WTC11 (cell line): ENCODE measurements around the gene ERBB4.

Experiments
- FOXJ3 ChIP-seq: sonication (generic); formaldehyde crosslinking; IDR thresholded peaks from 2 replicates; pipeline ENCODE4 v1.9.0; 2021; ENCODE audit warnings: missing genetic modification reagents, mild to moderate bottlenecking, borderline replicate concordance
- GABPB1 ChIP-seq: sonication (generic); formaldehyde crosslinking; IDR thresholded peaks from 2 replicates; pipeline ENCODE4 v1.8.1; 2023; ENCODE audit warnings: mild to moderate bottlenecking, missing genetic modification reagents
- IRF2 ChIP-seq: sonication (generic); formaldehyde crosslinking; IDR thresholded peaks from 2 replicates; pipeline ENCODE4 v1.8.0; 2022; ENCODE audit warnings: low read depth, missing genetic modification reagents, borderline replicate concordance
- ZNF121 ChIP-seq: sonication (generic); formaldehyde crosslinking; IDR thresholded peaks from 2 replicates; pipeline ENCODE4 v1.8.0; 2023; ENCODE audit warnings: missing genetic modification reagents
- TF ChIP-seq, protein P1 (sequence below): fragments of 200-600 bp; IDR thresholded peaks from 2 replicates; pipeline ENCODE4 v1.8.0; 2022; ENCODE audit warnings: antibody characterized with exemption
- TF ChIP-seq, protein P2 (sequence below): sonication (generic); formaldehyde crosslinking; IDR thresholded peaks from 2 replicates; pipeline ENCODE4 v1.8.0; 2022; ENCODE audit warnings: mild to moderate bottlenecking, missing genetic modification reagents
- TF ChIP-seq, protein P3 (sequence below): sonication (generic); formaldehyde crosslinking; conservative IDR thresholded peaks from 2 replicates; pipeline ENCODE4 v1.8.1; 2022; ENCODE audit warnings: mild to moderate bottlenecking, missing genetic modification reagents

DNA sequence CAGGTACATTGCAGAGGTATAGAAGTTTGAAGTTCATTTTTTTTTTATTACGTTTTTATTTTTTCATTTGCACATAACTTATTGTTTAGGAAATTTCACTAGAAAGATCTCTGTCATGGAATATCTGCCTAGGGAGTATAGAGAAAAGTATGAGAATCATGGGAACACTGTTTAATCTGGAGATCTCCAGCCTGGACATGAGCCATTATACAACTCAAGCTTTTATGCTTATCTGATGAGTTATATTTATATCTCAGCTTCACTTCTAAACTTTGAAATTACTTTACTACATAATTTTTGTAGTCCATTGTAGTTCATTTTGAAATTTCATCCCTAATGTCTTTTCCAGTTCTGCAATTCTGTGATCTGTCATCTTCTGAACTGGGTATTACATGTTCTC, 515.6 kb downstream of the ERBB4 start:
- TF ChIP-seq GABPB1 (no peak), ZNF121 (CRISPR knock-in tag) (no peak), FOXJ3 (no peak), IRF2 (CRISPR knock-in tag) (no peak)
- TF ChIP-seq, protein P1, sequence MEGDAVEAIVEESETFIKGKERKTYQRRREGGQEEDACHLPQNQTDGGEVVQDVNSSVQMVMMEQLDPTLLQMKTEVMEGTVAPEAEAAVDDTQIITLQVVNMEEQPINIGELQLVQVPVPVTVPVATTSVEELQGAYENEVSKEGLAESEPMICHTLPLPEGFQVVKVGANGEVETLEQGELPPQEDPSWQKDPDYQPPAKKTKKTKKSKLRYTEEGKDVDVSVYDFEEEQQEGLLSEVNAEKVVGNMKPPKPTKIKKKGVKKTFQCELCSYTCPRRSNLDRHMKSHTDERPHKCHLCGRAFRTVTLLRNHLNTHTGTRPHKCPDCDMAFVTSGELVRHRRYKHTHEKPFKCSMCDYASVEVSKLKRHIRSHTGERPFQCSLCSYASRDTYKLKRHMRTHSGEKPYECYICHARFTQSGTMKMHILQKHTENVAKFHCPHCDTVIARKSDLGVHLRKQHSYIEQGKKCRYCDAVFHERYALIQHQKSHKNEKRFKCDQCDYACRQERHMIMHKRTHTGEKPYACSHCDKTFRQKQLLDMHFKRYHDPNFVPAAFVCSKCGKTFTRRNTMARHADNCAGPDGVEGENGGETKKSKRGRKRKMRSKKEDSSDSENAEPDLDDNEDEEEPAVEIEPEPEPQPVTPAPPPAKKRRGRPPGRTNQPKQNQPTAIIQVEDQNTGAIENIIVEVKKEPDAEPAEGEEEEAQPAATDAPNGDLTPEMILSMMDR = no peak
- TF ChIP-seq, protein P2, sequence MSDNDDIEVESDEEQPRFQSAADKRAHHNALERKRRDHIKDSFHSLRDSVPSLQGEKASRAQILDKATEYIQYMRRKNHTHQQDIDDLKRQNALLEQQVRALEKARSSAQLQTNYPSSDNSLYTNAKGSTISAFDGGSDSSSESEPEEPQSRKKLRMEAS (CRISPR knock-in tag) = no peak
- TF ChIP-seq, protein P3, sequence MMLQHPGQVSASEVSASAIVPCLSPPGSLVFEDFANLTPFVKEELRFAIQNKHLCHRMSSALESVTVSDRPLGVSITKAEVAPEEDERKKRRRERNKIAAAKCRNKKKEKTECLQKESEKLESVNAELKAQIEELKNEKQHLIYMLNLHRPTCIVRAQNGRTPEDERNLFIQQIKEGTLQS (CRISPR knock-in tag) = no peak
